Prostate gland (tissue), 2 donors: ENCODE data around the gene IVD. TPM values are rescaled to one million over a fixed set of nuclear protein-coding genes. Genes with fewer than 3 reads are reported as not detected.

Experiments
- DNase-seq: peaks from one replicate; pipeline ENCODE4 v3.0.0-alpha.2; 2019; ENCODE audit warnings: low spot score
- H3K27ac ChIP-seq, 2 donors: fragments of 200-600 bp; sonication (generic); 2 replicates each; pipeline ENCODE4 v1.5.1; 2017 to 2019
- H3K27me3 ChIP-seq: fragments of 200-600 bp; sonication (generic); replicated peaks from 2 replicates; pipeline ENCODE4 v1.5.1; 2019; ENCODE audit not compliant: insufficient read depth
- H3K36me3 ChIP-seq, 2 donors: fragments of 200-600 bp; sonication (generic); 1 replicate in 1 of 2; 2 replicates in 1 of 2; pipeline versions ENCODE4 v1.5.1 to v1.8.1; 2017 to 2019
- H3K4me1 ChIP-seq: fragments of 200-600 bp; sonication (generic); replicated peaks from 2 replicates; pipeline ENCODE4 v1.5.1; 2019
- H3K4me3 ChIP-seq, 2 donors: fragments of 200-600 bp; sonication (generic); 2 replicates each; pipeline ENCODE4 v1.5.1; 2017 to 2019
- H3K9me3 ChIP-seq: fragments of 200-600 bp; sonication (generic); 2 replicates; pipeline ENCODE4 v1.5.1; 2017
- CTCF ChIP-seq, 4 experiments: fragments of 200-600 bp in 2 of 4; fragments of 450-650 bp in 2 of 4; sonication (generic) in 2 of 4; IDR thresholded peaks; 1 replicate in 3 of 4; 2 replicates in 1 of 4; pipeline ENCODE4 v1.5.1; 2016 to 2019; ENCODE audit warnings: antibody characterized with exemption in 4 of 4, mild to moderate bottlenecking in 2 of 4, moderate library complexity in 2 of 4
- POLR2A ChIP-seq: fragments of 450-650 bp; IDR thresholded peaks from one replicate; pipeline ENCODE4 v1.6.1; 2016; ENCODE audit warnings: antibody characterized with exemption, mild to moderate bottlenecking
- POLR2AphosphoS5 ChIP-seq: sonication (generic); formaldehyde crosslinking; IDR thresholded peaks from one replicate; pipeline ENCODE4 v1.6.1; 2017; ENCODE audit warnings: antibody characterized with exemption
- WGBS: methylation state at CpG from one replicate; pipeline ENCODE4 v1.1.5; 2018; 5-methylcytosine and 5-hydroxymethylcytosine counted together
- intact Hi-C: fragments of 100-400 bp; cut with DNase I; formaldehyde crosslinking; loops from one replicate; pipeline ENCODE4 v1.14.2; 2022
- total RNA-seq, 2 donors: library from RNA; depleted of rRNA; stranded (reverse); fragments of >200 nt; gene quantifications; one replicate each; pipeline ENCODE4 v1.1.0, GENCODE V29; 2016

Gene IVD
- total RNA-seq, 2 donors from 2014 or later = 112 to 115 TPM

GRCh38 chr15:40389824-40390595, 15.6 kb upstream of the IVD start:
- Histone ChIP-seq H3K36me3 (no peaks in the 10 kb centered on the region), H3K4me1 (no peaks in the 10 kb centered on the region), H3K4me3 (no peak overlapping the region), H3K9me3 (no peaks in the 10 kb centered on the region), H3K27ac (peak overlapping the region; percentile 73 to 81), H3K27me3 (no peaks in the 10 kb centered on the region)
- 52% methylated on average over 2 of the region's 2 CpGs for WGBS
- intact Hi-C loops = no loop called here
- TF ChIP-seq POLR2A (no peak), POLR2AphosphoS5 (peak; percentile 89)
- peak; percentile 58 for DNase-seq

DNA sequence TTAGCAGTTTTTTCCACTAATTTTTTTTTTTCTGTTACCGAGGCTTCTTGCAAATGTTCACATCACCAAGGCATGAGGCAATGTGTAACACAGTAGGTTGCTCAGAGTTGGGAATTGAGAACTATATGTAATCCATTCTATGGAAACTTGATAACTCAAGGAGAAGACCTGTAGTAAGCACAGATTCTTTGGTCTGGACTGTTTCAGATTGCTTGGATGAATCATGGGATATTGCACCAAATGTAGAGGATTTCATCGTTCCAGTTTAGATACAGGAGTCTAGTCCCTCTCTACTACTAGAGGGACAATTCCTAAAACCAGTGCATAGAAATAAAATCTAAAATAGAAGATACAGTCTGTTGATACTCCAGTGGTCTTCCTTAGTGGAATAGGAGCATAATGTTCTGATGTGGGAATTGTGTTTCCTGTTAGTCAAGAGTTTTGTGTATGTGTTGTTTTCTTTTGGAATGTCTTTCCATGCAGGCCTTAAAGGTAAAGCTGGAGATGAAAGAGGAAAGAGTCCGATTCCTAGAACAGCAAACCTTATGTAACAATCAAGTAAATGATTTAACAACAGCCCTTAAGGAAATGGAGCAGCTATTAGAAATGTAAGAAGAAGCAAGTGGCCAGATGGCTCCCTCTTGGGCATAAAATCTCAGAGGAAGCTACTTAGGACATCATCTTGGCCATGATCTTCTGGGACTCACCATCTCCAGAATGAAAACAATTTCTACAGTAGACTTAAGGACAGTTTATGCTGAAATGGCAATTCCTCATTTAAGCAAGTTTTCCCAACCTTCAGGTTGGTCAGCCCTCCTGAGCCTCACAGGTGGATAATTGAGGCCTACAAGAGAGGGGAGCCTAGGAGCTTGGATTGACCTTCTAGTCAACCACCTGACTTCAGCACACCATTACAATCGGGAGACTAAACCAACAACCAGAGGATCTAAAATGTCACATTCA, 12.3 kb upstream of the IVD start:
- no peaks in the 10 kb centered on the region for H3K4me1 ChIP-seq
- H3K36me3 ChIP-seq = no peaks in the 10 kb centered on the region
- TF ChIP-seq POLR2A (no peak), CTCF (IDR thresholded peaks at IDR 0.05) (no peak), POLR2AphosphoS5 (no peak)
- no peaks in the 10 kb centered on the region for H3K9me3 ChIP-seq
- no peak for DNase-seq
- 92% methylated on average over 4 of the region's 4 CpGs for WGBS
- H3K4me3 ChIP-seq = no peak overlapping the region
- intact Hi-C loops = no loop called here
- no peaks in the 10 kb centered on the region for H3K27me3 ChIP-seq
- no peak overlapping the region for H3K27ac ChIP-seq

DNA sequence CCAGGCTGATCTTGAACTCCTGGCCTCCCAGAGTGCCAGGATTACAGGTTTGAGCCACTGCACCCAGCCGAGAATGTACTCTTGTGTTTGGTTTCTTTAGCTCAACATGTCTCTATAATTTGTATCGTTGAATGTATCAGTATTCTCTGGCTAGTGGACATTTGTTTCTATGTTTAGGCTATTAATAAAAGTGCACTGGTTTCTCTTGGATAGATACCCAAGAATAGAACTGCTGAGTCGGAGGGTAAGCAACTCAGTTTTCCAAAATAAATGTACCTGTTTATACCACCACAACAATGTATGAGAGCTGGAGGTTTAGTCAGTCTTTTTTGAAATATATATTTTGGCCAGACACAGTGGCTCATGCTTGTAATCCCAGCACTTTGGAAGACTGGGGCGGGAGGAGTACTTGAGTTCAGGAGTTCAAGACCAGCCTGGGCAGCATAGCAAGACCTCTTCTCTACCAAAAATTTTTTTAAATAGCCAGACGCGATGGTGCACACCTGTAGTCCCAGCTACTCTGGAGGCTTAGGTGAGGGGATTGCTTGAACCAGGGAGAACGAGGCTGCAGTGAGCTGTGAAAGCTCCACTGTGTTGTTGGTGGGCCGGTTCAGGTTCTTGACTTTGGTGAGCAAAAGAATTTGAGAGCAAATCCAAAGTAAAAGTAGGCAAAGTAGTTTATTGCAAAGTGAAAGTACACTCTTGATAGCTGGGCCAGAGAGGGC, 7.7 kb upstream of the IVD start:
- H3K27ac ChIP-seq = no peak overlapping the region
- no peaks in the 10 kb centered on the region for H3K36me3 ChIP-seq
- WGBS = 83% methylated on average over 8 of the region's 8 CpGs
- H3K9me3 ChIP-seq = no peaks in the 10 kb centered on the region
- DNase-seq = no peak
- no peak overlapping the region for H3K4me3 ChIP-seq
- TF ChIP-seq CTCF (IDR thresholded peaks at IDR 0.05) = no peak
- TF ChIP-seq POLR2AphosphoS5 = no peak
- TF ChIP-seq POLR2A = no peak
- intact Hi-C loops = no loop called here
- no peaks in the 10 kb centered on the region for H3K4me1 ChIP-seq
- H3K27me3 ChIP-seq = no peaks in the 10 kb centered on the region

DNA sequence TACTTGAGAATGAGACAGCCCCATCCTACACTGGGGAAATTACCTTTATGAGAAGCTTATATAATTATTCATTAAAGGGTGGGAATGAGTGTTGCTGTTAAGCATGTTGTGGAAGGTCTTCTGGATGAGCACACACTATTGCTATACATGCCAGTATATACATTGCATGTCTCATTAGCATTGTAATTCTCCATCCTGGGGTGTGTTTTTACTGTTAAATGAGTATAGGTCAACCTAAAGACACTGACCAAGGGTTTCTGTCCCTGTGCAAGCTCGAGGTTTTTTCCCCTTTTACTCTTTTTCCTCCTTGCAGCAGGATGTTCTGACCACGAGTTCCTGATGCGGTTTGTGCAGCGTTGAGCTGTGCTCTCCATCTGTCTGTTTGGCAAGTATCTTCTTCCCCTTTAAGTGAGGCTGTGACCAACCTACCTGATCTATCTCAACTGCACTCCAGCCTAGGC, 7.2 kb upstream of the IVD start:
- Histone ChIP-seq H3K27me3 (no peaks in the 10 kb centered on the region), H3K36me3 (no peaks in the 10 kb centered on the region), H3K4me3 (no peak overlapping the region), H3K4me1 (no peaks in the 10 kb centered on the region), H3K9me3 (no peaks in the 10 kb centered on the region), H3K27ac (no peak overlapping the region)
- intact Hi-C loops = no loop called here
- 79% methylated on average over 4 of the region's 4 CpGs for WGBS
- no peak for DNase-seq
- no peak for TF ChIP-seq POLR2AphosphoS5
- TF ChIP-seq POLR2A = no peak
- no peak for TF ChIP-seq CTCF (IDR thresholded peaks at IDR 0.05)

- Histone ChIP-seq H3K27me3 (no peaks in the 10 kb centered on the region), H3K36me3 (no peaks in the 10 kb centered on the region), H3K4me3 (no peak overlapping the region), H3K4me1 (no peaks in the 10 kb centered on the region), H3K9me3 (no peaks in the 10 kb centered on the region), H3K27ac (no peak overlapping the region)
- DNase-seq = no peak
- intact Hi-C loops = no loop called here
- 86% methylated on average over 7 of the region's 7 CpGs for WGBS
- TF ChIP-seq CTCF (IDR thresholded peaks at IDR 0.05) (no peak), POLR2A (no peak), POLR2AphosphoS5 (no peak)
These were observed 6.2 kb upstream of the IVD start for GRCh38 chr15:40399370-40399769.
